Breast epithelium (tissue), 3 donors: ENCODE results near the gene HOXD9.

Source experiments
- POLR2A ChIP-seq: fragments of 450-650 bp; IDR thresholded peaks from one replicate; pipeline ENCODE4 v1.6.1; 2016; ENCODE audit warnings: antibody characterized with exemption, mild to moderate bottlenecking, moderate library complexity
- POLR2AphosphoS5 ChIP-seq, 3 donors: sonication (generic); formaldehyde crosslinking; IDR thresholded peaks; one replicate each; pipeline ENCODE4 v1.6.1; 2017; ENCODE audit warnings: antibody characterized with exemption in 3 of 3

DNA sequence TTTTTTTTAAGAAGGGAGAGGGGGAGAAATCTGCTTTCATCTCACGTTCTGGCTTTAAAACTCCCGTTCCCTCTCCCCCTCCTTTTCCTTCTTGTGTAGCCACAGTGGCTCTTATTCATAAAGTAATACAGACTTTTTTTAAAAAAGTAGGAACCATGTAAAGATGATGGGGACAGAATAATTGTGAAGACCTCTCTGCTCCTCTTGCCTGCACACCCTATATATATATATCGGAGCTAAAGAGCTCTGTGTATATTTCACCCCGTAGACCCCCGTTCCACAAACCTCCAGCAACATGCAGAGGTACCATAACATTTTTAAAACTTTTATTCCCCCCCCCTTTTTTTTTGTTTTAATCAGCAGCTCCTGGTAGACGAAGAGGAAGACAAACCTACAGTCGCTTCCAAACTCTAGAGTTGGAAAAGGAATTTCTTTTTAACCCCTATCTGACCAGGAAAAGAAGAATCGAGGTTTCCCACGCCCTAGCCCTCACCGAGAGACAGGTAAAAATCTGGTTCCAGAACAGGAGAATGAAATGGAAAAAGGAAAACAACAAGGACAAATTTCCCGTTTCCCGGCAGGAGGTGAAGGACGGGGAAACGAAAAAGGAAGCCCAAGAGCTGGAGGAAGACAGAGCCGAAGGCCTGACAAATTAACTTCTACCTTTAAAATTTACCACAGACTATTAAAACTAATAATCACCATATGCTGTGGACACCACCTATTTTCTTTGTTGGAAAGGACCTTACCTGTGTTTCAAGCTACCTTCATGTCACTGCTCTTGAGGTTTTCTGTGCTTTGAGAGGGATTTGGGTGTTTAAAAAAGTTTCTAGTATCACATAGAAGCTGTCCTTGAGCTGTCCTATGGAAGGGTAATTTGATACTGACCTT, 8.7 kb downstream of the HOXD9 start:
- TF ChIP-seq POLR2A, result no peak
- no peak for TF ChIP-seq POLR2AphosphoS5 (IDR thresholded peaks at IDR 0.05)
